GM12891 (cell line): ENCODE data around the gene CNOT11.

Experiments
- POLR2A ChIP-seq: IDR thresholded peaks from 2 replicates; pipeline ENCODE4 v1.6.1; 2011; ENCODE audit warnings: low read depth, low read length, control low read depth
- POLR2AphosphoS5 ChIP-seq: IDR thresholded peaks from 2 replicates; pipeline ENCODE4 v1.6.1; 2011; ENCODE audit warnings: low read depth, low read length, control low read depth

- TF ChIP-seq POLR2A: no peak
- no peak for TF ChIP-seq POLR2AphosphoS5
Measured at GRCh38 chr2:101262142-101262541, 9.5 kb downstream of the CNOT11 start.
